K562 (cell line): ENCODE results near the gene TFDP1. TPM values are rescaled to one million over a fixed set of nuclear protein-coding genes. Genes with fewer than 3 reads are reported as not detected.

Source experiments
- CHD7 ChIP-seq: fragments of 200-600 bp; sonication (generic); IDR thresholded peaks from one replicate; pipeline ENCODE4 v1.6.1; 2012; ENCODE audit warnings: mild to moderate bottlenecking, low read depth, low read length, inconsistent platforms
- NONO ChIP-seq, 2 experiments: fragments of 200-400 bp in 1 of 2; fragments of 450-650 bp in 1 of 2; formaldehyde crosslinking in 1 of 2; IDR thresholded peaks; 2 replicates each; pipeline ENCODE4 v1.6.1; 2017; ENCODE audit warnings: low read depth in 2 of 2, mild to moderate bottlenecking in 2 of 2, moderate library complexity in 2 of 2, low read length in 1 of 2
- ZNF121 ChIP-seq: sonication (generic); formaldehyde crosslinking; conservative IDR thresholded peaks from 2 replicates; pipeline ENCODE4 v1.8.0; 2022; ENCODE audit warnings: missing genetic modification reagents
- polyA plus RNA-seq, 8 experiments: library from polyadenylated mRNA; depleted of rRNA in 4 of 8; stranded (reverse) in 5 of 8; unstranded in 3 of 8; fragments of >200 nt; fragmentation: Nextera tagmentation in 2 of 8; fragmentation: Illumina TruSeq in 1 of 8; extraction: Ambion mirVana in 2 of 8; extraction: Trizol in 1 of 8; gene quantifications; 2 replicates each; pipeline versions ENCODE4 v1.2.1 to v1.2.3, GENCODE V29; 2011 to 2014; ENCODE audit warnings: inconsistent platforms in 1 of 8, missing spikeins in 1 of 8
- total RNA-seq, 7 experiments: library from RNA; depleted of rRNA in 6 of 7; stranded (reverse); fragments of >200 nt in 6 of 7; fragmentation: Illumina TruSeq in 2 of 7; extraction: Trizol in 2 of 7; gene quantifications; 2 replicates each; pipeline versions ENCODE4 v1.2.1 to v1.2.3, GENCODE V29; 2011 to 2021; ENCODE audit warnings: low replicate concordance in 1 of 7

TFDP1 gene
- total and polyA plus RNA-seq, 9 of the 15 experiments (the other 6 are each of a cell fraction or from before 2014, with no cell fraction given): 33.8 to 145 (median 69.1) TPM

- TF ChIP-seq CHD7 (no peak), ZNF121 (CRISPR knock-in tag) (no peak), NONO (IDR thresholded peaks at IDR 0.05; ENCODE audit: low read depth in 2 of 2, low read length in 1 of 2) (no peak)
Observed at GRCh38 chr13:113622791-113623490, 38.4 kb downstream of the TFDP1 start (continued).
